T-helper 2 cell (primary cell): ENCODE data around the gene YEATS2.
"Not testable (repeated sequence)": the region's sequence is repeated elsewhere in the genome, so short reads cannot be mapped to it uniquely, and the experiment has no call there.

Source experiments
- DNase-seq, 5 experiments: peaks; one replicate each; pipeline versions ENCODE4 v3.0.0 to v3.0.0-alpha.2; 2012 to 2022

The YEATS2 gene

GRCh38 chr3:183779896-183780465 is 82.4 kb downstream of the YEATS2 start:
- DNase-seq: no peak

- no peak for DNase-seq
Observed at GRCh38 chr3:183781246-183781645, 83.6 kb downstream of the YEATS2 start.

GRCh38 chr3:183782576-183783276 is 85.1 kb downstream of the YEATS2 start:
- no peak for DNase-seq

- not testable (repeated sequence) for DNase-seq
Observed at GRCh38 chr3:183784503-183784902, 86.9 kb downstream of the YEATS2 start.

- no peak for DNase-seq
Observed at GRCh38 chr3:183789826-183790225, 92.2 kb downstream of the YEATS2 start.

GRCh38 chr3:183790700-183791099 is 93.1 kb downstream of the YEATS2 start:
- DNase-seq: no peak

- DNase-seq: no peak
Observed at GRCh38 chr3:183792976-183793375, 95.4 kb downstream of the YEATS2 start.

- DNase-seq: no peak
Observed at GRCh38 chr3:183794452-183794851, 96.9 kb downstream of the YEATS2 start.

GRCh38 chr3:183796372-183796771 is 98.8 kb downstream of the YEATS2 start:
- DNase-seq: no peak

- no peak for DNase-seq
Observed at GRCh38 chr3:183797996-183798395, 100.4 kb downstream of the YEATS2 start.

- DNase-seq: no peak
Observed at GRCh38 chr3:183799461-183799860, 101.9 kb downstream of the YEATS2 start.

- DNase-seq: no peak
Observed at GRCh38 chr3:183800243-183800863, 102.8 kb downstream of the YEATS2 start.

- no peak for DNase-seq
Observed at GRCh38 chr3:183801601-183802000, 104.0 kb downstream of the YEATS2 start.

GRCh38 chr3:183802989-183803388 is 105.4 kb downstream of the YEATS2 start:
- no peak for DNase-seq

- no peak for DNase-seq
Observed at GRCh38 chr3:183807209-183807728, 109.7 kb downstream of the YEATS2 start.

GRCh38 chr3:183807881-183808280 is 110.3 kb downstream of the YEATS2 start:
- DNase-seq: no peak

GRCh38 chr3:183808355-183808754 is 110.8 kb downstream of the YEATS2 start:
- no peak for DNase-seq

GRCh38 chr3:183809270-183809669 is 111.7 kb downstream of the YEATS2 start:
- DNase-seq: no peak

- no peak for DNase-seq
Observed at GRCh38 chr3:183810643-183811594, 113.3 kb downstream of the YEATS2 start.

GRCh38 chr3:183811638-183812037 is 114.0 kb downstream of the YEATS2 start:
- DNase-seq: no peak

GRCh38 chr3:183812761-183813445 is 115.3 kb downstream of the YEATS2 start:
- DNase-seq: no peak

- DNase-seq: no peak
Observed at GRCh38 chr3:183814240-183814639, 116.6 kb downstream of the YEATS2 start.
